WTC11 (cell line): ENCODE measurements around the gene IRF2BPL.

Experiments
- CBFB ChIP-seq: sonication (generic); formaldehyde crosslinking; IDR thresholded peaks from 2 replicates; pipeline ENCODE4 v1.8.1; 2022; ENCODE audit warnings: mild to moderate bottlenecking, low read depth, missing genetic modification reagents
- CTCF ChIP-seq: fragments of 200-600 bp; IDR thresholded peaks from 2 replicates; pipeline ENCODE4 v1.8.0; 2022; ENCODE audit warnings: antibody characterized with exemption
- E2F4 ChIP-seq: sonication (generic); formaldehyde crosslinking; IDR thresholded peaks from 2 replicates; pipeline ENCODE4 v1.8.1; 2022; ENCODE audit warnings: low read depth, mild to moderate bottlenecking, moderate library complexity, missing genetic modification reagents, borderline replicate concordance
- ERG ChIP-seq: fragments of 250-450 bp; sonication (Bioruptor Pico); IDR thresholded peaks from 2 replicates; pipeline ENCODE4 v1.8.0; 2021; ENCODE audit warnings: mild to moderate bottlenecking
- ESRRA ChIP-seq: sonication (generic); formaldehyde crosslinking; IDR thresholded peaks from 2 replicates; pipeline ENCODE4 v1.8.1; 2022; ENCODE audit warnings: mild to moderate bottlenecking, missing genetic modification reagents, borderline replicate concordance
- FOXP4 ChIP-seq: sonication (generic); formaldehyde crosslinking; IDR thresholded peaks from 2 replicates; pipeline ENCODE4 v1.8.0; 2022; ENCODE audit warnings: mild to moderate bottlenecking, missing genetic modification reagents
- TEAD1 ChIP-seq: sonication (generic); formaldehyde crosslinking; IDR thresholded peaks from 2 replicates; pipeline ENCODE4 v1.8.0; 2022; ENCODE audit warnings: mild to moderate bottlenecking, missing genetic modification reagents
- ZNF263 ChIP-seq: sonication (generic); formaldehyde crosslinking; IDR thresholded peaks from 2 replicates; pipeline ENCODE4 v1.8.1; 2022; ENCODE audit warnings: low read depth, mild to moderate bottlenecking, moderate library complexity, missing genetic modification reagents
- ZNF423 ChIP-seq: fragments of 250-450 bp; sonication (Bioruptor Pico); IDR thresholded peaks from 2 replicates; pipeline ENCODE4 v2.1.2; 2022; ENCODE audit warnings: mild to moderate bottlenecking, moderate library complexity
- ZNF532 ChIP-seq: fragments of 250-450 bp; sonication (Bioruptor Pico); IDR thresholded peaks from 2 replicates; pipeline ENCODE4 v1.9.0; 2021; ENCODE audit warnings: mild to moderate bottlenecking, borderline replicate concordance
- TF ChIP-seq, protein P1 (sequence below): sonication (generic); formaldehyde crosslinking; IDR thresholded peaks from 2 replicates; pipeline ENCODE4 v1.8.1; 2023; ENCODE audit warnings: mild to moderate bottlenecking, missing genetic modification reagents, moderate library complexity
- TF ChIP-seq, protein P2 (sequence below): sonication (generic); formaldehyde crosslinking; IDR thresholded peaks from 2 replicates; pipeline ENCODE4 v1.8.0; 2022; ENCODE audit warnings: mild to moderate bottlenecking, missing genetic modification reagents
- TF ChIP-seq, protein P3 (sequence below): sonication (generic); formaldehyde crosslinking; IDR thresholded peaks from 2 replicates; pipeline ENCODE4 v1.8.1; 2023; ENCODE audit warnings: mild to moderate bottlenecking, missing genetic modification reagents
- TF ChIP-seq, protein P4 (sequence below): sonication (generic); formaldehyde crosslinking; conservative IDR thresholded peaks from 2 replicates; pipeline ENCODE4 v1.8.1; 2022; ENCODE audit warnings: mild to moderate bottlenecking, missing genetic modification reagents

- TF ChIP-seq ESRRA (CRISPR knock-in tag) = no peak; the same call in 1 of the 2 replicates
- TF ChIP-seq, protein P1, sequence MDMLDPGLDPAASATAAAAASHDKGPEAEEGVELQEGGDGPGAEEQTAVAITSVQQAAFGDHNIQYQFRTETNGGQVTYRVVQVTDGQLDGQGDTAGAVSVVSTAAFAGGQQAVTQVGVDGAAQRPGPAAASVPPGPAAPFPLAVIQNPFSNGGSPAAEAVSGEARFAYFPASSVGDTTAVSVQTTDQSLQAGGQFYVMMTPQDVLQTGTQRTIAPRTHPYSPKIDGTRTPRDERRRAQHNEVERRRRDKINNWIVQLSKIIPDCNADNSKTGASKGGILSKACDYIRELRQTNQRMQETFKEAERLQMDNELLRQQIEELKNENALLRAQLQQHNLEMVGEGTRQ (CRISPR knock-in tag) = no peak
- TF ChIP-seq ZNF263 (CRISPR knock-in tag) = no peak
- TF ChIP-seq, protein P2, sequence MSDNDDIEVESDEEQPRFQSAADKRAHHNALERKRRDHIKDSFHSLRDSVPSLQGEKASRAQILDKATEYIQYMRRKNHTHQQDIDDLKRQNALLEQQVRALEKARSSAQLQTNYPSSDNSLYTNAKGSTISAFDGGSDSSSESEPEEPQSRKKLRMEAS (CRISPR knock-in tag) = no peak
- TF ChIP-seq E2F4 (CRISPR knock-in tag) = no peak
- no peak for TF ChIP-seq CTCF
- TF ChIP-seq ZNF532 (CRISPR knock-in tag) = no peak
- TF ChIP-seq TEAD1 (CRISPR knock-in tag) = no peak
- TF ChIP-seq ZNF423 (CRISPR knock-in tag) = no peak
- no peak for TF ChIP-seq ERG (CRISPR knock-in tag)
- TF ChIP-seq CBFB (CRISPR knock-in tag) = no peak
- TF ChIP-seq, protein P3, sequence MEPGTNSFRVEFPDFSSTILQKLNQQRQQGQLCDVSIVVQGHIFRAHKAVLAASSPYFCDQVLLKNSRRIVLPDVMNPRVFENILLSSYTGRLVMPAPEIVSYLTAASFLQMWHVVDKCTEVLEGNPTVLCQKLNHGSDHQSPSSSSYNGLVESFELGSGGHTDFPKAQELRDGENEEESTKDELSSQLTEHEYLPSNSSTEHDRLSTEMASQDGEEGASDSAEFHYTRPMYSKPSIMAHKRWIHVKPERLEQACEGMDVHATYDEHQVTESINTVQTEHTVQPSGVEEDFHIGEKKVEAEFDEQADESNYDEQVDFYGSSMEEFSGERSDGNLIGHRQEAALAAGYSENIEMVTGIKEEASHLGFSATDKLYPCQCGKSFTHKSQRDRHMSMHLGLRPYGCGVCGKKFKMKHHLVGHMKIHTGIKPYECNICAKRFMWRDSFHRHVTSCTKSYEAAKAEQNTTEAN = no peak
- TF ChIP-seq, protein P4, sequence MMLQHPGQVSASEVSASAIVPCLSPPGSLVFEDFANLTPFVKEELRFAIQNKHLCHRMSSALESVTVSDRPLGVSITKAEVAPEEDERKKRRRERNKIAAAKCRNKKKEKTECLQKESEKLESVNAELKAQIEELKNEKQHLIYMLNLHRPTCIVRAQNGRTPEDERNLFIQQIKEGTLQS = no peak
- TF ChIP-seq FOXP4 (CRISPR knock-in tag) = no peak
Observed at GRCh38 chr14:77003960-77004710, 24.4 kb downstream of the IRF2BPL start.
